Measurements from ENCODE around the gene NDEL1.

- TF ChIP-seq EZH2 (IDR thresholded peaks at IDR 0.05) (no peak), POLR2AphosphoS5 (IDR thresholded peaks at IDR 0.05; ENCODE audit: borderline replicate concordance, low read depth, low read length) (no peak)
Measured at GRCh38 chr17:8494021-8494420, 58.3 kb downstream of the NDEL1 start.

Measured in SK-N-MC (cell line).